ENCODE data around the gene SPATA1.

- TF ChIP-seq CTCF (IDR thresholded peaks at IDR 0.05; ENCODE audit: low read depth, low read length, poor library complexity, severe bottlenecking) (no peak), EZH2phosphoT487 (IDR thresholded peaks at IDR 0.05; ENCODE audit: borderline replicate concordance, low read length) (no peak)
Measured at GRCh38 chr1:84480650-84481049, 25.5 kb upstream of the SPATA1 start.
